Measurements from ENCODE around the gene NQO2. TPM values are rescaled to one million over a fixed set of nuclear protein-coding genes. Genes with fewer than 3 reads are reported as not detected.
A peak's percentile ranks its signal among the peaks of the same experiment; 100 is the strongest.

The NQO2 gene
- total and polyA plus RNA-seq, 4 experiments from 2014 or later, result 34.2 to 53.1 (median 42.8) TPM

GRCh38 chr6:2962636-2963035 lies 37.1 kb upstream of the NQO2 start:
- CTCF ChIA-PET (ENCODE audit: partially characterized antibody), result no interaction called here

GRCh38 chr6:2963756-2964155 lies 35.9 kb upstream of the NQO2 start:
- CTCF ChIA-PET (ENCODE audit: partially characterized antibody), result no interaction called here
- intact Hi-C loops (cut with micrococcal nuclease), result no loop called here

More at GRCh38 chr6:2962636-2963035, 37.1 kb upstream of the NQO2 start:
- Mint-ChIP-seq H3K36me3 (no peaks in the 10 kb centered on the region), H3K4me1 (peaks cover 4 to 30% (median 13%) of the 10 kb centered on the region in 4 donors), H3K27me3 (no peaks in the 10 kb centered on the region), H3K4me3 (no peak overlapping the region), H3K27ac (peak overlapping the region in 1 of 7 donors; percentile 10), H3K9me3 (no peaks in the 10 kb centered on the region)
- intact Hi-C loops (cut with micrococcal nuclease), result no loop called here
- Histone ChIP-seq H3K4me3 (ENCODE audit: low read length in 2 of 2) (no peak overlapping the region), H3K27me3 (ENCODE audit: insufficient read depth, low read length) (no peaks in the 10 kb centered on the region), H3K4me1 (ENCODE audit: insufficient read depth, low read length) (peaks cover 12% of the 10 kb centered on the region), H3K9me3 (ENCODE audit: control insufficient read depth in 1 of 2, low read length in 2 of 2) (no peaks in the 10 kb centered on the region), H3K36me3 (ENCODE audit: insufficient read depth, low read length) (no peaks in the 10 kb centered on the region), H3K27ac (ENCODE audit: low read depth, low read length) (no peak overlapping the region)
- POLR2A ChIA-PET (ENCODE audit: partially characterized antibody), result no interaction called here
- no peak for DNase-seq

GRCh38 chr6:2964793-2965505 lies 34.7 kb upstream of the NQO2 start:
- Histone ChIP-seq H3K27ac (ENCODE audit: low read depth, low read length) (no peak overlapping the region), H3K4me1 (ENCODE audit: insufficient read depth, low read length) (peaks cover 14% of the 10 kb centered on the region), H3K36me3 (ENCODE audit: insufficient read depth, low read length) (no peaks in the 10 kb centered on the region), H3K4me3 (ENCODE audit: low read length in 2 of 2) (no peak overlapping the region), H3K9me3 (ENCODE audit: control insufficient read depth in 1 of 2, low read length in 2 of 2) (no peaks in the 10 kb centered on the region), H3K27me3 (ENCODE audit: insufficient read depth, low read length) (no peaks in the 10 kb centered on the region)
- peaks cover 8 to 40% (median 19%) of the 10 kb centered on the region in 4 donors for H3K4me1 Mint-ChIP-seq
- H3K27ac Mint-ChIP-seq, result no peak overlapping the region
- no peak for DNase-seq
- CTCF ChIA-PET (ENCODE audit: partially characterized antibody), result interaction anchor here (1.6 to 2.2 kb wide), 2 partner anchors 13 to 26 kb away, joined by 3 to 7 read pairs; no protein-coding TSS in a partner anchor
- no peaks in the 10 kb centered on the region for H3K36me3 Mint-ChIP-seq
- H3K9me3 Mint-ChIP-seq, result no peaks in the 10 kb centered on the region
- no peak overlapping the region for H3K4me3 Mint-ChIP-seq
- POLR2A ChIA-PET (ENCODE audit: partially characterized antibody), result interaction anchor here (1.5 to 1.6 kb wide), 2 partner anchors 23 to 25 kb away, joined by 4 to 6 read pairs; no protein-coding TSS in a partner anchor
- no peaks in the 10 kb centered on the region for H3K27me3 Mint-ChIP-seq
- intact Hi-C loops (cut with micrococcal nuclease), result no loop called here

More at GRCh38 chr6:2963756-2964155, 35.9 kb upstream of the NQO2 start:
- peak overlapping the region in 1 of 7 donors; percentile 54 for H3K27ac Mint-ChIP-seq
- Histone ChIP-seq H3K36me3 (ENCODE audit: insufficient read depth, low read length) (no peaks in the 10 kb centered on the region), H3K27me3 (ENCODE audit: insufficient read depth, low read length) (no peaks in the 10 kb centered on the region), H3K9me3 (ENCODE audit: control insufficient read depth in 1 of 2, low read length in 2 of 2) (no peaks in the 10 kb centered on the region), H3K27ac (ENCODE audit: low read depth, low read length) (no peak overlapping the region), H3K4me1 (ENCODE audit: insufficient read depth, low read length) (peaks cover 12% of the 10 kb centered on the region), H3K4me3 (ENCODE audit: low read length in 2 of 2) (no peak overlapping the region)
- no peaks in the 10 kb centered on the region for H3K9me3 Mint-ChIP-seq
- H3K27me3 Mint-ChIP-seq, result no peaks in the 10 kb centered on the region
- no peak overlapping the region for H3K4me3 Mint-ChIP-seq
- DNase-seq, result no peak
- H3K4me1 Mint-ChIP-seq, result peaks cover 4 to 39% (median 16%) of the 10 kb centered on the region in 4 donors
- POLR2A ChIA-PET (ENCODE audit: partially characterized antibody), result no interaction called here
- H3K36me3 Mint-ChIP-seq, result no peaks in the 10 kb centered on the region

GRCh38 chr6:2966347-2966746 lies 33.3 kb upstream of the NQO2 start:
- Mint-ChIP-seq H3K27me3 (no peaks in the 10 kb centered on the region), H3K27ac (no peak overlapping the region), H3K4me3 (no peak overlapping the region), H3K4me1 (peaks cover 17 to 49% (median 23%) of the 10 kb centered on the region in 4 donors), H3K36me3 (peaks cover 0 to 2% of the 10 kb centered on the region in 2 donors), H3K9me3 (no peaks in the 10 kb centered on the region)
- intact Hi-C loops (cut with micrococcal nuclease), result no loop called here
- Histone ChIP-seq H3K27ac (ENCODE audit: low read depth, low read length) (no peak overlapping the region), H3K4me3 (ENCODE audit: low read length in 2 of 2) (no peak overlapping the region), H3K9me3 (ENCODE audit: control insufficient read depth in 1 of 2, low read length in 2 of 2) (no peaks in the 10 kb centered on the region), H3K27me3 (ENCODE audit: insufficient read depth, low read length) (no peaks in the 10 kb centered on the region), H3K4me1 (ENCODE audit: insufficient read depth, low read length) (peaks cover 23% of the 10 kb centered on the region), H3K36me3 (ENCODE audit: insufficient read depth, low read length) (no peaks in the 10 kb centered on the region)
- ChIA-PET POLR2A (ENCODE audit: partially characterized antibody) (interaction anchor here (0.8 to 1.6 kb wide), 3 partner anchors 9 to 24 kb away, joined by 3 to 6 read pairs (median 4); no protein-coding TSS in a partner anchor), CTCF (ENCODE audit: partially characterized antibody) (interaction anchor here (1.2 to 2.2 kb wide), 3 partner anchors 14 to 24 kb away, joined by 3 to 7 read pairs (median 3); no protein-coding TSS in a partner anchor)
- no peak for DNase-seq

- CTCF ChIA-PET (ENCODE audit: partially characterized antibody), result interaction anchor here (2.0 kb wide), 1 partner anchor 122 kb away, joined by 4 read pairs; no protein-coding TSS in a partner anchor
- peak overlapping the region in 2 of 8 donors; percentile 40 to 52 for H3K4me3 Mint-ChIP-seq
Measured at GRCh38 chr6:2967936-2968335, 31.8 kb upstream of the NQO2 start.

GRCh38 chr6:2968600-2969135 lies 31.0 kb upstream of the NQO2 start:
- Histone ChIP-seq H3K36me3 (ENCODE audit: insufficient read depth, low read length) (no peaks in the 10 kb centered on the region), H3K27ac (ENCODE audit: low read depth, low read length) (no peak overlapping the region), H3K4me3 (ENCODE audit: low read length in 2 of 2) (no peak overlapping the region), H3K9me3 (ENCODE audit: control insufficient read depth in 1 of 2, low read length in 2 of 2) (no peaks in the 10 kb centered on the region), H3K4me1 (ENCODE audit: insufficient read depth, low read length) (peaks cover 23% of the 10 kb centered on the region), H3K27me3 (ENCODE audit: insufficient read depth, low read length) (no peaks in the 10 kb centered on the region)
- H3K27me3 Mint-ChIP-seq, result peaks cover 0 to 2% of the 10 kb centered on the region in 2 donors
- peak overlapping the region in 4 of 7 donors; percentile 8 to 24 (median 18) for H3K27ac Mint-ChIP-seq
- ChIA-PET CTCF (ENCODE audit: partially characterized antibody) (interaction anchor here (2.0 kb wide), 1 partner anchor 123 kb away, joined by 4 read pairs; no protein-coding TSS in a partner anchor), POLR2A (ENCODE audit: partially characterized antibody) (interaction anchor here (0.6 kb wide), 1 partner anchor 22 kb away, joined by 3 read pairs; no protein-coding TSS in a partner anchor)
- H3K4me1 Mint-ChIP-seq, result peaks cover 27 to 53% (median 32%) of the 10 kb centered on the region in 4 donors
- peaks cover 0 to 2% of the 10 kb centered on the region in 2 donors for H3K36me3 Mint-ChIP-seq
- no peak for DNase-seq
- intact Hi-C loops (cut with micrococcal nuclease), result no loop called here
- H3K4me3 Mint-ChIP-seq, result peak overlapping the region in 2 of 8 donors; percentile 43
- H3K9me3 Mint-ChIP-seq, result no peaks in the 10 kb centered on the region

More at GRCh38 chr6:2967936-2968335, 31.8 kb upstream of the NQO2 start:
- Mint-ChIP-seq H3K27ac (peak overlapping the region in 1 of 7 donors; percentile 41), H3K4me1 (peaks cover 26 to 58% (median 33%) of the 10 kb centered on the region in 4 donors), H3K36me3 (peaks cover 0 to 2% of the 10 kb centered on the region in 2 donors), H3K9me3 (no peaks in the 10 kb centered on the region), H3K27me3 (peaks cover 0 to 2% of the 10 kb centered on the region in 2 donors)
- Histone ChIP-seq H3K9me3 (ENCODE audit: control insufficient read depth in 1 of 2, low read length in 2 of 2) (no peaks in the 10 kb centered on the region), H3K36me3 (ENCODE audit: insufficient read depth, low read length) (no peaks in the 10 kb centered on the region), H3K27me3 (ENCODE audit: insufficient read depth, low read length) (no peaks in the 10 kb centered on the region), H3K4me3 (ENCODE audit: low read length in 2 of 2) (no peak overlapping the region), H3K27ac (ENCODE audit: low read depth, low read length) (no peak overlapping the region), H3K4me1 (ENCODE audit: insufficient read depth, low read length) (peaks cover 23% of the 10 kb centered on the region)
- intact Hi-C loops (cut with micrococcal nuclease), result no loop called here
- no peak for DNase-seq
- POLR2A ChIA-PET (ENCODE audit: partially characterized antibody), result no interaction called here

GRCh38 chr6:2969549-2969948 lies 30.1 kb upstream of the NQO2 start:
- H3K4me1 Mint-ChIP-seq, result peaks cover 28 to 51% (median 32%) of the 10 kb centered on the region in 4 donors
- intact Hi-C loops (cut with micrococcal nuclease), result no loop called here
- no peak overlapping the region for H3K27ac ChIP-seq (ENCODE audit: low read depth, low read length)
- no peak overlapping the region for H3K4me3 ChIP-seq (ENCODE audit: low read length in 2 of 2)
- peaks cover 23% of the 10 kb centered on the region for H3K4me1 ChIP-seq (ENCODE audit: insufficient read depth, low read length)
- no peaks in the 10 kb centered on the region for H3K27me3 ChIP-seq (ENCODE audit: insufficient read depth, low read length)
- H3K27me3 Mint-ChIP-seq, result peaks cover 0 to 2% of the 10 kb centered on the region in 2 donors
- H3K9me3 ChIP-seq (ENCODE audit: control insufficient read depth in 1 of 2, low read length in 2 of 2), result no peaks in the 10 kb centered on the region
- ChIA-PET CTCF (ENCODE audit: partially characterized antibody) (interaction anchor here (2.0 kb wide), 1 partner anchor 124 kb away, joined by 4 read pairs; no protein-coding TSS in a partner anchor), POLR2A (ENCODE audit: partially characterized antibody) (no interaction called here)
- no peaks in the 10 kb centered on the region for H3K9me3 Mint-ChIP-seq
- no peaks in the 10 kb centered on the region for H3K36me3 ChIP-seq (ENCODE audit: insufficient read depth, low read length)
- H3K4me3 Mint-ChIP-seq, result peak overlapping the region; percentile 50 to 73 (median 65)
- peaks cover 0 to 2% of the 10 kb centered on the region in 2 donors for H3K36me3 Mint-ChIP-seq
- peak overlapping the region in 6 of 7 donors; percentile 24 to 73 (median 59) for H3K27ac Mint-ChIP-seq
- DNase-seq, result no peak
